NCI-H510A (cell line): ENCODE data around the gene TTR.
A peak's percentile ranks its signal among the peaks of the same experiment; 100 is the strongest.

Source experiments
- DNase-seq: peaks from one replicate; lab custom pipeline; 2025; lab: John Stamatoyannopoulos, UW

TTR gene

DNA sequence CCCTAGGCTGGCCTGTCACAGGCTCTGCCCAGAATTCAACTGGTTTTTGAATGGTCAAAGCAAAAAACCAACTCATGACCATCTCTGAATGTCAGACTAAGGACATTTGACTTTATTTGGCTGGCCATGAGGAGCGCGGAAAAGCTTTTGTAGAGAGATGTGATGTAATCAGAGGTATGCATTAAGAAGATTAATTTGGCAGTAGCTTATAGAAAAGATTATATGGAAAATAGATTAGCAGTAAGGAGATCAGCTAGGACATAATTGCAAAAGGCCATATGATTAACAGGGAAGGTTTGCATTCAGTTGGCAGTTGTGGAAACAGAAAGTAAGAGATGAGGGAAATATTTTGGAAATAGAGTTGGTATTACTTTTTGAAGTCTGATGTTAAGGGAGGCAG, 12.3 kb upstream of the TTR start:
- DNase-seq: no peak

DNA sequence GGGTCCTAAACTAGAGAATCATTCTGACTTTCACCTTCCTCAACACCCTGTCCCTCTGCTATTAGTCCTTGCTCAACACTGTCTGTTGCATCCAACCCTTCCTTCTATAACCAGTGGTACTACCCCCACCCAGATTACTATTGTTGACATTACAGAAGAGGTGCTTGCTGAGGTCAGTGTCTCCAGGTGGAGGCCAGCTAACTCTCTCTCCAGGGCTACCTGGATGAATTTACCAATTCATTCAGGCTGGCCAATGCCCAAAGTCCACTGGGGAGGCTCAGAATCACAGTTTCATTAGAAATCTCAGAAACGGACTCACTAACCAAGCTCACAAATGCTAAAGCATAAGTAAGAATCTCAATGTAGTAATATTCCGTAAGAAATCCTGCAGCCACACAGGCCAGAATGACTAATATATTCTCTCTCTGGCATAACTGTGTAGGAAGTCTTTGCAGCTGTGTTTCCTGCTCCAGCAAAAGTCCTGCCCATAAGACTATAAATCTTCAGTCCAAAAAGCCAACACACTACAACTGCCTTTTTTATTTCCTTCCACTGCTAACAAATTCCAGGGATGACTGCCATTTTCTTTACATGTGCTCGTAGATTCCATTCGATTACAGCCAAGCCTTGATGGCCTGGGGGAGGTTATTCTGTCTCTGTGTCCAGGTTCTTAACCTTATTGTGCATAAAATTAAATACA, 10.0 kb upstream of the TTR start:
- DNase-seq: no peak

DNA sequence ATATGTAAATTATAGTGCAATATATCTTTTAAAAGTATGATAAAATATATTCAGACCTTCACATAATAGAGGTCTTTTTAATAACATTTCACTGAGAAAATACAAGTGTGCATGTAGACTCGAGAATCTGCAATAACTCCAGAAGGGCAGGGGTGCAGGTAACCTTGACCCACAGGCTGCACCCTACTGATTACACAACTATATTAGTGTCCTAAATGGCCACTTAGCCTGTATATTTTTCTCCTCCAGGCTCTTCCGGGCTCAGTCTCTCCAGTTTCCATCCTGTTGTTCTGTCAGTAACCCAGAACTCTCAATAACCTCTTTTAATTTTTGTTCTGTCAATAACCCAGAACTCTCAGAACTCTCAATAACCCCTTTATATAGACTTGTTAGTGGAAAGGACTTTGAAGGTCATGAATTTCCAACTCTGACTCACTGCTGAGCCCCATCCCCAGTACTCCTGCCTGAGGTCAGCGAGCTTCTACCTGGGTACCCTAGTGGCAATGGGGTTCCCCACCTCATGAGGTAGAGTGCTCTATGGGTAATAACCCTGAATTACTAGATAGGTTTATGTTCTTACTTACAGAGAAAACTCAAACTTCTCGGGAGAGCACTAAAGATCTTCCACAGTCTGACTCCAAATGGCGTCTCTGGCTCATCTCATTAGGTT, 8.4 kb upstream of the TTR start:
- DNase-seq: no peak

DNA sequence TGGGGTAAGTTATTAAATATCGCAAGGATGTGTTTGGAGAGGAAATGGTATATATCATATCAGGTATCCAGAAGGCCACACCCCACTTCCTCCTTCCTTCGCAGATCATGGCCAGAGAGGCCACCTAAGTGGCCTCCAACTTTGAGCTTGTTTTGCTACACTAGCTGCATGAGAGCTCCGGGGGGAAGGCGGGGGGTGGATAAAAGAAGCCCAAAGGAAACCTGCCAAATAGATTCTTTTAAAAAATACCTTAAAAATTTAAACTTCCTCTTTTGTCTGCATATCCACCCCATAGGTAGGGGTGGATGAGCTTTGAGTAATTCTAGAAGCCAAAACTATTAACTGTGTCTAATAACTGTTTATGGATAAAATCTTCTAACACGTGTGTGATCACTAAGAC, 5.7 kb upstream of the TTR start:
- DNase-seq: no peak

DNA sequence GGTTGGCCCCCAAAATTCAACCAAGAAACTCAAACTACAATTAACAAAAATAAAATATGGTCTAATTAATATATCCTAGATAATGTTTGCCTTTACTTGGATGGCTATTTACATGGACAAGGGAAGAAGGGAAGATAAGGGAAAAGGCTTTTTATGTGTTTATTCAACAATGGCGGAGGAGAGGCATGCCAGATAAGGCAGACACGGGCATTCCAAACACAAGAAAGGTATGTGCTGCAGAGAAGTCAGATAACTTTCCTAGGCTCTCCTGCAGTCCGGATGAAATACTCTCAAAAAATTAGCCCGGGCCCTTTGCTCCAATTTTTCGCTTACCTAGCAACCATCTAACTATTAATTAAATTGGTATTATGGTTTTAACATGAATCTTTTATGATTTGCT, 5.1 kb upstream of the TTR start:
- no peak for DNase-seq

DNA sequence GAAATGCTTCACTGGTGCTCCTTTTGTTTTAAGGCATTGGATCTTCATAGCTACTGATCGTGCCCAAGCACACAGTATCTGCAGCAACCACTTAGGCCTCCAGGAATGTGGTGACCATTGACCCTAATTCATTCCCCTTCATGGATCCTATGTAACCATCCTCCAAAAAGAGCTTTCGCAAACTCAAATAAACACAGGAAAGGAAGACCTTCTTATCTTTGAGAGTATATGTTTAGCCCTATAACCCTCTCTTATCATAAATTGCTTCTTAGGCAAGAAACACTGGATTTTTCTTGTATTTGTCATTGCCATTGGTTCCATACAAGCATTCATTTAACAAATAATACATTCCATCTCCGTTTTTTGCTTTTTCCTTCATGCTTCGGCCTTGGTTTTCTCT, 4.1 kb upstream of the TTR start:
- DNase-seq: no peak

DNA sequence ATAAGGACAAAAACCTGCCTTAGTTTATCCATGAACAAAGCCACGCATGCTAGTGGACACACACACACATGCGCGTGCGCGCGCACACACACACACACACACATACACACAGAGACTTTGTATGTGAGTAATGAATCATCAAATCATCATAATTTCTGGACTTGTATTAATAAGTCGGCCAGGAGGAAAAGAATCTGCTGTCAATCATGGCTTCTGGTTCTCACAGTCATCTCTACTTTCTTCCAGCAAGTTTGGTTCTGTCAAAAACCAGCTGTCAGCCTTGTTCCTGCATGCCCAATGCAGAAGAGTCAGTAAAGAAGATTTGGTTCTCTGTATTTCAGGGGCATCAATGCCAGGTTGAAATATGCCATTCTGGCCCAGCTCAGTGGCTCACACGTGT, 1.1 kb upstream of the TTR start:
- no peak for DNase-seq

DNA sequence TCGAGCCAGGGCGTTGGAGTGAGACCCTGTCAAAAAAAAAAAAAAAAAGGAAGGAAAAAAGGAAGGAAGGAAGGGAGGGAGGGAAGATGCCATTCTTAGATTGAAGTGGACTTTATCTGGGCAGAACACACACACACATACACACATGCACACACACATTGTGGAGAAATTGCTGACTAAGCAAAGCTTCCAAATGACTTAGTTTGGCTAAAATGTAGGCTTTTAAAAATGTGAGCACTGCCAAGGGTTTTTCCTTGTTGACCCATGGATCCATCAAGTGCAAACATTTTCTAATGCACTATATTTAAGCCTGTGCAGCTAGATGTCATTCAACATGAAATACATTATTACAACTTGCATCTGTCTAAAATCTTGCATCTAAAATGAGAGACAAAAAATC, 564 bp upstream of the TTR start:
- no peak for DNase-seq

DNA sequence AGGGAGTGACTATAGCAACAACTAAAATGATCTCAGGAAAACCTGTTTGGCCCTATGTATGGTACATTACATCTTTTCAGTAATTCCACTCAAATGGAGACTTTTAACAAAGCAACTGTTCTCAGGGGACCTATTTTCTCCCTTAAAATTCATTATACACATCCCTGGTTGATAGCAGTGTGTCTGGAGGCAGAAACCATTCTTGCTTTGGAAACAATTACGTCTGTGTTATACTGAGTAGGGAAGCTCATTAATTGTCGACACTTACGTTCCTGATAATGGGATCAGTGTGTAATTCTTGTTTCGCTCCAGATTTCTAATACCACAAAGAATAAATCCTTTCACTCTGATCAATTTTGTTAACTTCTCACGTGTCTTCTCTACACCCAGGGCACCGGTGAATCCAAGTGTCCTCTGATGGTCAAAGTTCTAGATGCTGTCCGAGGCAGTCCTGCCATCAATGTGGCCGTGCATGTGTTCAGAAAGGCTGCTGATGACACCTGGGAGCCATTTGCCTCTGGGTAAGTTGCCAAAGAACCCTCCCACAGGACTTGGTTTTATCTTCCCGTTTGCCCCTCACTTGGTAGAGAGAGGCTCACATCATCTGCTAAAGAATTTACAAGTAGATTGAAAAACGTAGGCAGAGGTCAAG, 955 bp downstream of the TTR start:
- DNase-seq: no peak

DNA sequence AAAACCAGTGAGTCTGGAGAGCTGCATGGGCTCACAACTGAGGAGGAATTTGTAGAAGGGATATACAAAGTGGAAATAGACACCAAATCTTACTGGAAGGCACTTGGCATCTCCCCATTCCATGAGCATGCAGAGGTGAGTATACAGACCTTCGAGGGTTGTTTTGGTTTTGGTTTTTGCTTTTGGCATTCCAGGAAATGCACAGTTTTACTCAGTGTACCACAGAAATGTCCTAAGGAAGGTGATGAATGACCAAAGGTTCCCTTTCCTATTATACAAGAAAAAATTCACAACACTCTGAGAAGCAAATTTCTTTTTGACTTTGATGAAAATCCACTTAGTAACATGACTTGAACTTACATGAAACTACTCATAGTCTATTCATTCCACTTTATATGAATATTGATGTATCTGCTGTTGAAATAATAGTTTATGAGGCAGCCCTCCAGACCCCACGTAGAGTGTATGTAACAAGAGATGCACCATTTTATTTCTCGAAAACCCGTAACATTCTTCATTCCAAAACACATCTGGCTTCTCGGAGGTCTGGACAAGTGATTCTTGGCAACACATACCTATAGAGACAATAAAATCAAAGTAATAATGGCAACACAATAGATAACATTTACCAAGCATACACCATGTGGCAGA, 3.6 kb downstream of the TTR start:
- DNase-seq: no peak

DNA sequence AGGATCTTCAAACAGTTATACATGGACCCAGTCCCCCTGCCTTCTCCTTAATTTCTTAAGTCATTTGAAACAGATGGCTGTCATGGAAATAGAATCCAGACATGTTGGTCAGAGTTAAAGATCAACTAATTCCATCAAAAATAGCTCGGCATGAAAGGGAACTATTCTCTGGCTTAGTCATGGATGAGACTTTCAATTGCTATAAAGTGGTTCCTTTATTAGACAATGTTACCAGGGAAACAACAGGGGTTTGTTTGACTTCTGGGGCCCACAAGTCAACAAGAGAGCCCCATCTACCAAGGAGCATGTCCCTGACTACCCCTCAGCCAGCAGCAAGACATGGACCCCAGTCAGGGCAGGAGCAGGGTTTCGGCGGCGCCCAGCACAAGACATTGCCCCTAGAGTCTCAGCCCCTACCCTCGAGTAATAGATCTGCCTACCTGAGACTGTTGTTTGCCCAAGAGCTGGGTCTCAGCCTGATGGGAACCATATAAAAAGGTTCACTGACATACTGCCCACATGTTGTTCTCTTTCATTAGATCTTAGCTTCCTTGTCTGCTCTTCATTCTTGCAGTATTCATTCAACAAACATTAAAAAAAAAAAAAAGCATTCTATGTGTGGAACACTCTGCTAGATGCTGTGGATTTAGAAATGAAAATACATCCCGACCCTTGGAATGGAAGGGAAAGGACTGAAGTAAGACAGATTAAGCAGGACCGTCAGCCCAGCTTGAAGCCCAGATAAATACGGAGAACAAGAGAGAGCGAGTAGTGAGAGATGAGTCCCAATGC, 4.6 kb downstream of the TTR start:
- no peak for DNase-seq

DNA sequence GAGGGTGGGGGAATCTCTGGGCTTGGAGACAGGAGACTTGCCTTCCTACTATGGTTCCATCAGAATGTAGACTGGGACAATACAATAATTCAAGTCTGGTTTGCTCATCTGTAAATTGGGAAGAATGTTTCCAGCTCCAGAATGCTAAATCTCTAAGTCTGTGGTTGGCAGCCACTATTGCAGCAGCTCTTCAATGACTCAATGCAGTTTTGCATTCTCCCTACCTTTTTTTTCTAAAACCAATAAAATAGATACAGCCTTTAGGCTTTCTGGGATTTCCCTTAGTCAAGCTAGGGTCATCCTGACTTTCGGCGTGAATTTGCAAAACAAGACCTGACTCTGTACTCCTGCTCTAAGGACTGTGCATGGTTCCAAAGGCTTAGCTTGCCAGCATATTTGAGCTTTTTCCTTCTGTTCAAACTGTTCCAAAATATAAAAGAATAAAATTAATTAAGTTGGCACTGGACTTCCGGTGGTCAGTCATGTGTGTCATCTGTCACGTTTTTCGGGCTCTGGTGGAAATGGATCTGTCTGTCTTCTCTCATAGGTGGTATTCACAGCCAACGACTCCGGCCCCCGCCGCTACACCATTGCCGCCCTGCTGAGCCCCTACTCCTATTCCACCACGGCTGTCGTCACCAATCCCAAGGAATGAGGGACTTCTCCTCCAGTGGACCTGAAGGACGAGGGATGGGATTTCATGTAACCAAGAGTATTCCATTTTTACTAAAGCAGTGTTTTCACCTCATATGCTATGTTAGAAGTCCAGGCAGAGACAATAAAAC, 6.5 kb downstream of the TTR start:
- no peak for DNase-seq

DNA sequence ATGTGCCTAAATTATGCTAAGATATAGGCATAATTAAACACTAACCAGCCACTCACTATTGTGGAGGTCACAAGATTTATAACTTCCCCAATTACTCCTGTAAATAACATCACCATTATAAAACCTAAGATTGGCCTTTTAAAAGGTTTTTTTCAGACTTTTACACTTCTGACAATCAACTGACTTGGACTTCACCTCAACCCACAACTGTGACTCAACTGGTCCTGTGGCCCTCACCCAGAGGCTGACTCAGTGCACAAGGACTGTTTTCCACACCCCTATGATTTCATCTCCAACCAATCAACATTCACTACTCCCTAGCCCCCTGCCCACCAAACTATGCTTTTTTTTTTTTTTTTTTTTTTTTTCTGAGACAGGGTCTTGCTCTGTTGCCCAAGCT, 11.6 kb downstream of the TTR start:
- no peak for DNase-seq

DNA sequence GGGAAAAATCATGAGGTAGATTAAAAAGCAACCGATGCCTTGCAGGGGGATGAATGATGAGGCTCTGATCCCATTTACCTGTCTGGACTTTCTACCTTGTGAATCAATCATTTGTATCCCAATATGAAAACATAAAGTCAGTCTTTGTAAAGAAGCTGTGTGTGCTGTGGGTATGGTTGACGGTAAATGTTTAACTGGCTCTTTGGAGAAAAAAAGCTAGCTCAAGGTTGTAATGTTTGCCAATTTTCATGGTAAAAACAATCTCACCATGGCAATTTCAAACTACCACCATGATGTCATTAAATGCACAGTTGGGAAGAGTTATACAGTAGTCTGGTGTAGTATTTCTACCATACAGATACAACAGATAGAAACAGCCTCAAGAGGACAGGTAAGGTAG, 14.6 kb downstream of the TTR start:
- no peak for DNase-seq

DNA sequence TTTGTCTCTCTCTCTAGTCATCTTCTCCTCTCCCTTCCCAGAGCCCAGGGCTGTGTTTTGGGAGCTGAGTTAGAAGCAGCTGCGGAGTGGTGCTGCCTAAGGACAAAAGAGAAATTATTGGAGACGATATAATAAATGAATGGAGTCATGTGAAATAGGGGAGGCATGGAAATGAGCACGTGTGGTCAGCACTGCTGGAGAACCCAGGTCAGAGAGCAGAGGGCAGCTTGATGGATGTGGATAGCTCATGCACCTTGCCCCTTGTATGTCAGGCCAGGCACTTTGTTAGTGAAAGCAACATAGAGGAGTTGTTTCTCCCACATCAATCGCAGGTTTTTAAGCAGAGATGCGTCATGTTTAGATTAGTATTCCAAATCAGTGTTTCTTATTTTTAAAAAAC, 15.7 kb downstream of the TTR start:
- no peak for DNase-seq

DNA sequence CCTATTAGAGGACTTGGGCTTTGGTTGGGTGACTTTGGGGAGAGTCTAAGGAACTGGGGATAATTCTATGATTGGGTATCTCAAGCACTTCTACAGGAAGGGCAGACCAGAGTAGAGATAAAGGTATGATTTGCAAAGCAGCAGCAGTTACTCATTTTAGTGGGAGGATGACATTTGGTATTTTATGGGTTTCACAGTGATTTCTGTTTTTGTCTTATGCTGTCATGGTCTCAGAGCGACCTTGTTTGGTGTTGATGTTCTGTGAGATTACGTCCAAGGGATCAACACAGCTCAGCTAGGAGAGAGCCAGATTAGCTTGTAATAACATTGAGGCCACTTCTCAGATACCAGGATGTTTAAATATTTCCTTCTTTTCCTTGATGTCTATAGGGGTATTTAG, 18.2 kb downstream of the TTR start:
- DNase-seq: no peak

DNA sequence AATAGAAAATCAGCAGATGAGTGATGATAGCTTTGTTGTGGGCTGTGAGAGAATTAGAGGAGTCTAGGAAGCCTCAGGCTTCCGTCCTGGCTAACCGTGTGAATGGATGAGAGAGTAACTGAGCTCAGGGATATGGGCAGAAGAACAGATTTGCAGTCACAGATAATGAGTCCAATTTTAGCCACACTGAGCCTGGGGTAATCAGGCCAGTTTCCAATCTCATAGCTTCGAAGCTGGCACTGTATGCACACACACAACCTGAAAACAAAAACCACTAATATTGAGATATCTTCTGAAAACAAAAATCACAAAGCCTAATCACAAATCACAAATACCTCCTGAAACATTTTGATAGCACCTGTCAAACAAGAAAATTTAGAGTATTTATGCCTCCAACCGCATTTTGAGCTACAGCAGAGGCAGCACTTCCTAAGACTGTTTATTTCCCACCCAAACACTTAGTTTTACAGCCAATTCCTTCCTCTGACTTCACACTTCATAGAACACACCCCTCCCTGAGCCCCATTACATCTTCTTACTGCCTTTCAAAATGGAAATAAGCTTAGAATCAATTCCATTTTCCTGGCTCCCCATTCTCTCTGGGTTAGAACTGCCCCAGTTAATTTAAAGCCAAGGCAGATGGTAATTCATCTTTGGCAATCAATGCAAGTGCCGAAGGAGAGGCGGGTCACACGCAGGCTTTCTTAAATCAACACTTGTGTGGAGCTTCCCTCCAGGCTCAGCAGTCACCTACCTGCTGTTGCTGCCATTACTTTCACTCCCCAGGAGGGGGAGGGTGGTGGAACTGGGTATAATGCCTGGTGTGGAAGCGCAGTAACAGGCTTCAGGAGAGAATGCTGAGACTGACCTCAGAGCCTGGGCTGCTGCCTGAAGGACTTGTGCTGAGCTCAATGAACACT, 18.9 kb downstream of the TTR start:
- DNase-seq: peak; percentile 58

DNA sequence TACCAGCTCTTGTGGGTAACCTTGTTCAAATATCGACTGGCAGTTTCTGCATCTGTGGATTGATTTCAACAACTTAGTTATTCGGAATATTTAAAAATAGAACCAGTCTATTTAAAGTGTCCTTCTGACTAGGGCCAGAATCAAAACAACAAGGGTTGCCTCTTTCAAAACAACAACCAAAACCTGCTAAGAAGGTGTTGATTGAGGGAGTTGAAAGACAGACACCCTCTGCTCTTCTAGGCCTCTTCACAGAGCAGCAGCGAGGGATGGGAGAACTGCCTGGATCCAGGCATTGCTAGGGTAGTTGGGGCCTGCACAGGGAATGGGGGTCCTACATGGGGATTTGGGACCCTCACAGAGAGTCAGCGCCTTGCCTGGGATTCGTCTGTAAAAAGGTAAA, 19.8 kb downstream of the TTR start:
- no peak for DNase-seq

DNA sequence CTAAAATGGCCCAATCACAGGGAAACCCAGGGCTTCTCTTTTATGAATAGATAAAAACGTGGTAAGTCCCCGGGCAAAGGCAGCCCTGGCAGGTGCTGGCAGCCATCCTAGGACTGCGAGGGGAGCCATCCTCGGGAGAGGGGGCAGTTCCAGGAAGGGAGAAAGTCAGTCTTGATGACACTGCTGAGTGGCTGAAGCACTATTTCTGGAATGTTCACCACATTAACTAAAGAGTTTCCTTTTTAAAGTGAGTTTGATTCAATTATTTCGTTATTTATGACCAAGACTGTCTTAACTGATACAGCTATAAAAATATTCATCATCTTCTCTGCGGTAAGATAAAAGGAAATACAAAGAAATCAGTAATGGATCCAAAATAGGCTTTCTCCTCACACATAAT, 20.4 kb downstream of the TTR start:
- no peak for DNase-seq

DNA sequence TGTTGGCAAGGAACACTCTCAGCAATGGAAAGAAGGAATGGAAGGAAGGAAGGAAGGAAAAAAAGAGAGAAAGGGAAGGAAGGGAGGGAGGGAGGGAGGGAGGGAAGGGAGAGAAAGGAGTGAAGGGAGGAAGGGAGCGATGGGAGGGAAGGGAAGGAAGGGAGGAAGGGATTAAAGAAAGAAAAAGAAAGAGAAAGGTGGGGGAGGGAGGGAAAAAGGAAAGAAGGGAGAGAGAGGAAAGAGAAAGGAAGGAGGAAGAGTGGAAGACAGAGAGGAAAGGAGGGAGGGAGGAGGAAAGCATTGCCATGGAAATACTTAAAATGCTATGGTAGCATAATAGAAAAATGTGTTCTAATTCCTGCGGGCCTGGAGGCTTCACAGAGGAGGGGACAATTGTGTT, 22.4 kb downstream of the TTR start:
- no peak for DNase-seq
